Osteocyte (in vitro differentiated cells): Measurements from ENCODE around the gene C14orf180. TPM values are rescaled to one million over a fixed set of nuclear protein-coding genes. Genes with fewer than 3 reads are reported as not detected.

Experiments
- DNase-seq: peaks from one replicate; pipeline ENCODE4 v3.0.0; 2021; ENCODE audit warnings: mixed read lengths; ENCODE audit not compliant: unreplicated experiment; ENCODE audit errors: extremely low spot score
- H3K27ac Mint-ChIP-seq: one replicate; pipeline ENCODE4 v1.8.0; 2021; ENCODE audit warnings: mild to moderate bottlenecking, mixed read lengths; ENCODE audit not compliant: unreplicated experiment
- H3K27me3 Mint-ChIP-seq: one replicate; pipeline ENCODE4 v1.8.0; 2021; ENCODE audit warnings: mixed read lengths; ENCODE audit not compliant: unreplicated experiment
- H3K36me3 Mint-ChIP-seq: one replicate; pipeline ENCODE4 v1.8.0; 2021; ENCODE audit warnings: mixed read lengths; ENCODE audit not compliant: unreplicated experiment
- H3K4me1 Mint-ChIP-seq: one replicate; pipeline ENCODE4 v1.8.0; 2021; ENCODE audit warnings: mixed read lengths; ENCODE audit not compliant: unreplicated experiment
- H3K4me3 Mint-ChIP-seq: one replicate; pipeline ENCODE4 v1.8.0; 2021; ENCODE audit warnings: mild to moderate bottlenecking, moderate library complexity, mixed read lengths; ENCODE audit not compliant: unreplicated experiment
- H3K9me3 Mint-ChIP-seq: one replicate; pipeline ENCODE4 v1.8.0; 2021; ENCODE audit warnings: mixed read lengths; ENCODE audit not compliant: unreplicated experiment
- total RNA-seq: library from RNA; stranded (reverse); gene quantifications from 2 replicates; pipeline ENCODE4 v1.2.1, GENCODE V29; 2021
- TF ChIP-seq, protein P1 (sequence below): fragments of 200-600 bp; sonication (generic); IDR thresholded peaks from 2 replicates; pipeline ENCODE4 v1.5.0; 2021; ENCODE audit warnings: antibody characterized with exemption, mild to moderate bottlenecking, moderate library complexity

C14orf180 gene
- total RNA-seq, 1 donor from 2014 or later: not detected

DNA sequence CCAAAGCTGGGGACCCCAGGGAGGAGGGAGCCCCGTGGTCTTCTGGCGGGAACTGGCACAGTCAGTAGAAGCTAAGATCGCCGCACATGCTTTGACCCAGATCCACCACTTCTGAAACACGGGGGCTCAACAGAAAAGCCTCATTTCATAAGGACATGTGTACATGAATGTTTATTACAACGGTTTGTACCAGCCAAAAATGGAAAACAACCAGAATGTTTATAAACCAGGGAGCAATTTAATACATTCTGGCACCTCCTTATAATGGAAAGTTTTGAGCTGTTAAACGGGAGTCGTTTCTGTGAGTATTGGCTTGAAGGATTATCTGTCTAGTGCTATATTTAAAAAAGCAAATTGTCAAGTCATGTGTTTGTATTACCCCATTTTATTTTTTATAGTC is 32.3 kb downstream of the C14orf180 start:
- no peak for DNase-seq
- Mint-ChIP-seq H3K4me3 (no peak overlapping the region), H3K4me1 (no peaks in the 10 kb centered on the region), H3K27me3 (peaks cover 22% of the 10 kb centered on the region), H3K27ac (no peak overlapping the region), H3K36me3 (no peaks in the 10 kb centered on the region), H3K9me3 (peaks cover 4% of the 10 kb centered on the region)
- TF ChIP-seq, protein P1, sequence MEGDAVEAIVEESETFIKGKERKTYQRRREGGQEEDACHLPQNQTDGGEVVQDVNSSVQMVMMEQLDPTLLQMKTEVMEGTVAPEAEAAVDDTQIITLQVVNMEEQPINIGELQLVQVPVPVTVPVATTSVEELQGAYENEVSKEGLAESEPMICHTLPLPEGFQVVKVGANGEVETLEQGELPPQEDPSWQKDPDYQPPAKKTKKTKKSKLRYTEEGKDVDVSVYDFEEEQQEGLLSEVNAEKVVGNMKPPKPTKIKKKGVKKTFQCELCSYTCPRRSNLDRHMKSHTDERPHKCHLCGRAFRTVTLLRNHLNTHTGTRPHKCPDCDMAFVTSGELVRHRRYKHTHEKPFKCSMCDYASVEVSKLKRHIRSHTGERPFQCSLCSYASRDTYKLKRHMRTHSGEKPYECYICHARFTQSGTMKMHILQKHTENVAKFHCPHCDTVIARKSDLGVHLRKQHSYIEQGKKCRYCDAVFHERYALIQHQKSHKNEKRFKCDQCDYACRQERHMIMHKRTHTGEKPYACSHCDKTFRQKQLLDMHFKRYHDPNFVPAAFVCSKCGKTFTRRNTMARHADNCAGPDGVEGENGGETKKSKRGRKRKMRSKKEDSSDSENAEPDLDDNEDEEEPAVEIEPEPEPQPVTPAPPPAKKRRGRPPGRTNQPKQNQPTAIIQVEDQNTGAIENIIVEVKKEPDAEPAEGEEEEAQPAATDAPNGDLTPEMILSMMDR: no peak

DNA sequence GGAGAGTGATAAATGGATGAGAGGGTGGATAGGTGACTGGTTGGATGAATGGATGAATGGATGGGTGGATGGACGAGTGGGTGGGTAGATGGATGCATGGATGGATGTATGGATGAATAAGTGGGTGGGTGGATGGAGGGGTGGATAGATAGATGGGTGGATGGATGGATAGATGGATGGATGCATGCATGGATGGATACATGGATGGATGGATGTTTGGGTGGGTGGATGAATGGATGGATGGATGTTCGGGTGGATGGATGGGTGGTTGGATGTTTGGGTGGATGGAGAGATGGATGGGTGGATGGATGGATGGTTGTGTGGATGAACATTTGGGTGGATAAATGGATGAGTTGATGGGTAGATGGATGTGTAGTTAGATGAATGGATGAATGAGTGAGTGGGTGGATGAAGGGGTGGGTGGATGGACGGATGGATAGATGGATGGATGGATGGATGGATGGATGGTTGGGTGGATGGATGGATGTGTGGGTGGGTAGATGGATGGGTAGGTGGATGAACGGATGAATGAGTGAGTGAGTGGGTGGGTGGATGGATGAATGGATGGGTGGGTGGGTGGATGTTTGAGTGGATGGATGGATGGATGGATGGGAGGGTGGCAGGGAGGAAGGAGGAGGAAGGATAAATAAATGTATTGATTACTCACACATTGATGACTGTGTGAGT is 34.7 kb downstream of the C14orf180 start:
- Mint-ChIP-seq H3K27me3 (peaks cover 15% of the 10 kb centered on the region), H3K4me1 (no peaks in the 10 kb centered on the region), H3K36me3 (no peaks in the 10 kb centered on the region), H3K4me3 (no peak overlapping the region), H3K9me3 (peaks cover 4% of the 10 kb centered on the region), H3K27ac (no peak overlapping the region)
- TF ChIP-seq, protein P1: no peak
- no peak for DNase-seq

DNA sequence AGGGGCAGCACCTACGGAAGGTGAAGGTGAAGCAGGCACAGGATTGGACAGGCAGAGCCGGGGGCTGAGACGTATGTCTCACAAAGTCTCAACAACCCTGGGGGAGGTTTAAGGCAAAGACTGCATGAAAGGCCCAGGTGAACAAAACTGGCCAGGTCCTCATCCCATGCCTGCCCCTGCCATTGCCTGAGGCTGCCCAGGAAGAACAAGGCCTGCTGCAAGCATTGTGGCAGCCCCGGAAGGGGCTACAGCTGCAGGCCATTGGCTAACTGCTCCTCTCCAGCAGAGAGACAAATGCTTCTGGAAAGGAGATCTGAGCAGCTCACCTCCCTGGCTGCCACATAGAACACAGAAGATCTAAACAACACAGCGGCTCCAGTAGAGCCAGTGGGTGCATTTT is 45.4 kb downstream of the C14orf180 start:
- no peak for DNase-seq
- Mint-ChIP-seq H3K27ac (no peak overlapping the region), H3K4me3 (no peak overlapping the region), H3K9me3 (peaks cover 7% of the 10 kb centered on the region), H3K27me3 (peaks cover 52% of the 10 kb centered on the region), H3K4me1 (no peaks in the 10 kb centered on the region), H3K36me3 (no peaks in the 10 kb centered on the region)
- TF ChIP-seq, protein P1: no peak

DNA sequence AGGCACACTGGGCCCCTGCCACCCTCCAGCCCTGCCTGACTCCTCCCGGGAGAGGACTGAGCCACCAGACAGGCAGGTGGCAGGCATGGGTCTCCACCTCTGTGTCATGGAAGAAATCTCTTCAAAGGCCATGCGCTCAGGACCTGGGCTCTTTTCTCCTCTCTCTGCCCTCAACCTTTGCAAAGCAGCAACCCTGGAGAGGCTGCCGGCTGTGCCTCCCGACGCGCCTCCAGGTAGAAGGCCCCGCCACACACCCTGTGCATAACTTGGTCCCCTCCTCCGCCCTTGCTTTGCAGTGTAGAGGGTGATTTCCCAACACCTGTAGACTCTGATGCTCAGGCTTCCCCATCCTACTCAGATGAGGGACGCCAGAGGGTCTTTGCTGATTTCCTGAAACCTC is 53.2 kb downstream of the C14orf180 start:
- peaks cover 4% of the 10 kb centered on the region for H3K9me3 Mint-ChIP-seq
- no peak overlapping the region for H3K27ac Mint-ChIP-seq
- H3K4me1 Mint-ChIP-seq: no peaks in the 10 kb centered on the region
- TF ChIP-seq, protein P1: no peak
- peaks cover 14% of the 10 kb centered on the region for H3K27me3 Mint-ChIP-seq
- no peak overlapping the region for H3K4me3 Mint-ChIP-seq
- no peaks in the 10 kb centered on the region for H3K36me3 Mint-ChIP-seq
- no peak for DNase-seq

DNA sequence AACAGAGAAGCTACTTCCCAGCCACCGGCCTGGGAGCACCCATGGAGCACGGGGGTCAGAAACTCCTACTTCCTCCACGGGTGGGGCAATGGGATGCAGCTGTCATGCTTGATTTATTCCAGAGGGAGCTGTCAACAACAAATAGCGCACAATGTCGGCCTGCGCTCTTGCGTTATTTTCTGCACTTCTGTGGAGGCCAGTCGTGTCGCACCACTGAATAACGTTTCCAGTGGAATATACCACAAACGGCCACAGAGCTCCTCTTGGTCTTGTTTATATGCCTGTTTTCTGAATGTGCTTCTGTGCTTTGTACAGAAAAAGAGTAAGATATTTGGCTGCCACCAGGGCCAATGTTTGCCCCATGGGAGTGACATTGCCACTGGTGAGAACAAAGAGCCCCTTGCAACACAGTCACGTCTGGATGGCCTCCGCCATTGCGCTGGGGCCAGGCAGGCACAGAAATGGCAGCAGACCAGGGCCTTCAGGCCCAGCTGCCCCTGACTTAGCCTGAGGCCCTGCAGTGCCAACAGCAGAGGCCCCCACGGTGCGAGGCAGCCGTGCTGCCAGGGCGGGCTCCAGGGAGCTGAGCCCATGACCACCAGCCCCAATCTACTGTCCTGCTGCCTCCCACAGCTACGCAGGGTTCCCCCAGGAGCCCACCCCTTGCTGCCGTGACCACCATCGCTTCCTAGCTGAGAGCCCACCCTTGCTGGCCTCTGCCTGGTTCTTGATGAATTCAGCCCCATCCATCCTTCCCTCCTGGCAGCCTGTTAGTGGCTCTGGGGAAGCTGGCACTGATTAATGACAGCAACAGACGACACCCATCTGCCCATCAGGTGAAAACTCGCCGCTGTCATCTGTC is 53.9 kb downstream of the C14orf180 start:
- H3K4me3 Mint-ChIP-seq: no peak overlapping the region
- no peak for DNase-seq
- peaks cover 15% of the 10 kb centered on the region for H3K27me3 Mint-ChIP-seq
- H3K4me1 Mint-ChIP-seq: no peaks in the 10 kb centered on the region
- H3K9me3 Mint-ChIP-seq: no peaks in the 10 kb centered on the region
- no peaks in the 10 kb centered on the region for H3K36me3 Mint-ChIP-seq
- TF ChIP-seq, protein P1: no peak
- H3K27ac Mint-ChIP-seq: no peak overlapping the region
